GM10266 (cell line): ENCODE measurements around the gene TCF4.

ENCODE experiments used
- DNase-seq: peaks from one replicate; pipeline ENCODE4 v3.0.0; 2012; ENCODE audit errors: extremely low spot score
- TF ChIP-seq, protein P1 (sequence below): IDR thresholded peaks from 2 replicates; pipeline ENCODE4 v1.5.1; 2012; ENCODE audit warnings: mild to moderate bottlenecking, low read depth; ENCODE audit not compliant: control insufficient read depth, insufficient read depth; ENCODE audit errors: missing control alignments

Gene TCF4

DNA sequence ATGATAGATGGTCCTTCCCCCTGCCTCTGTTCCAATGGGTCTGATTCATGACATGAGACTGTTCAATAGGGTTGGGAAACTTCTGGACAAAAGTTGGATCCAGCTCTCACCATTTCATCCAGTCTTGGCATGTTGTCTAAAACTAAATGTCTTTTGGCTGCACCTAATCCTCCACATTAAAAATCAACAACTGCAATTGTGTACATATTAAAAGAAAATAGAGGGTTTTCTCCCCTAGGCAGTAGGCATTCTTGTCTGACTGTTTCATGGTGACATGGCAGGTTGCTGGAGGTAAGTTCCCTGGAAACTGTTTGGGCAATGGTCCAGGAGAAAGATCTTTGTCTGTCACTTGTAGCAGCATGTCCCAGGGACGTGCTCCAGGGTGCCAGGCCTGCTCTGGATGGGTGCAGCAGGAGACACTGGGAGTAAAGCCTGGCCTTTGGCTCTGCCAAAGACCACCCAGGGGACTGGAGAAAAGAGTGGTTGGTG lies 135.8 kb downstream of the TCF4 start:
- DNase-seq = no peak
- TF ChIP-seq, protein P1, sequence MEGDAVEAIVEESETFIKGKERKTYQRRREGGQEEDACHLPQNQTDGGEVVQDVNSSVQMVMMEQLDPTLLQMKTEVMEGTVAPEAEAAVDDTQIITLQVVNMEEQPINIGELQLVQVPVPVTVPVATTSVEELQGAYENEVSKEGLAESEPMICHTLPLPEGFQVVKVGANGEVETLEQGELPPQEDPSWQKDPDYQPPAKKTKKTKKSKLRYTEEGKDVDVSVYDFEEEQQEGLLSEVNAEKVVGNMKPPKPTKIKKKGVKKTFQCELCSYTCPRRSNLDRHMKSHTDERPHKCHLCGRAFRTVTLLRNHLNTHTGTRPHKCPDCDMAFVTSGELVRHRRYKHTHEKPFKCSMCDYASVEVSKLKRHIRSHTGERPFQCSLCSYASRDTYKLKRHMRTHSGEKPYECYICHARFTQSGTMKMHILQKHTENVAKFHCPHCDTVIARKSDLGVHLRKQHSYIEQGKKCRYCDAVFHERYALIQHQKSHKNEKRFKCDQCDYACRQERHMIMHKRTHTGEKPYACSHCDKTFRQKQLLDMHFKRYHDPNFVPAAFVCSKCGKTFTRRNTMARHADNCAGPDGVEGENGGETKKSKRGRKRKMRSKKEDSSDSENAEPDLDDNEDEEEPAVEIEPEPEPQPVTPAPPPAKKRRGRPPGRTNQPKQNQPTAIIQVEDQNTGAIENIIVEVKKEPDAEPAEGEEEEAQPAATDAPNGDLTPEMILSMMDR = no peak

DNA sequence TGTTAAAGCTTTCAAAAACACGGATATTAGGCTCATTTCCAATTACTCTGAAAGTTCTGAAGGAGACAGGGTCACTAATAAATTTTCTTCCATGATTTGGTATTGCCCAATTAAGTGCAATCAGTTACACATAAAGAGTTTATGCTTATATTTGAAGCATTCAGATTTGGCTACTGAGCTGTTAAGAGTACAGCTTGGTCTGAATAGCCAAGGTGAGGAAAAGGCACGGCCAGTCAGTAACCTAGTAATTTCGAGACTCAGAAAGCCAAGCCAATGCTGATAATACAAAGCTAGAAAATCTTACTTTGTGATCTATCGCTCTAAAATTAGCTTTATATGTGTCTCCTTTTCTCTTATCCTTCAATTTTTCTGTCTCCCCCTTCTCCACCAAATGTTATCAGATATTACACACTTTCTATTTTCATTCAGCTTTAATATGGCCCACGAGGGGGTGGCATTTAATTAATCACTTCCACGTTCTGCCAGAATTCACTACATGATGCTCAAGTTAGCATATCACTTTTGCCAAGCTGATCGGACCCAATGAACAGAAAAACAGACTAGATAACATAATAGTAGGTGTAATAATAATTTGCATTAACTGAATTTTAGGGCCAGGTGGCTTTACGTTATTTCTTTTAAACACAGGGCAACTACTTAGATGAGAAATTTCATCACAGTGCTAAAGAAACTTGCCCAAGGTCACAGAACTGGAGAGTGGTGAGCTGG lies 138.4 kb downstream of the TCF4 start:
- DNase-seq = no peak
- TF ChIP-seq, protein P1 = no peak

DNA sequence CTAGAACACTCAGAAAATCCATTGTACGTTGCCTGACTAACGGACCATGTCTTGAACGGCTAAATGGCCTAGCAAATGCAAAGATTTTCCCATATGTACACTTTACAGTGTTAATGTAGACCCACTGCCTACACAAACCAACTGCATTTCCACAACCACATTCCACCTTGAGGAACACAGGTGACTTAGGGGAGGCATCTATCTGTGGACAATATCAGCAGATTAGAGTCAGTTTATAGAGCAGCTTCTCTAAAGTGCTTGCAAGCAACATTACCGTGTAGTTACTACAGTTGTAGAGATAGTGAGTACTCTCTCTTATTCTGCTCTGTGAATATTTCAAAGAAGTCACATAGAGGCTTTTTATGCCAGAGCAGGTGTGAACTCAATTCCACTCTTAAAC lies 139.6 kb downstream of the TCF4 start:
- TF ChIP-seq, protein P1 = no peak
- no peak for DNase-seq

DNA sequence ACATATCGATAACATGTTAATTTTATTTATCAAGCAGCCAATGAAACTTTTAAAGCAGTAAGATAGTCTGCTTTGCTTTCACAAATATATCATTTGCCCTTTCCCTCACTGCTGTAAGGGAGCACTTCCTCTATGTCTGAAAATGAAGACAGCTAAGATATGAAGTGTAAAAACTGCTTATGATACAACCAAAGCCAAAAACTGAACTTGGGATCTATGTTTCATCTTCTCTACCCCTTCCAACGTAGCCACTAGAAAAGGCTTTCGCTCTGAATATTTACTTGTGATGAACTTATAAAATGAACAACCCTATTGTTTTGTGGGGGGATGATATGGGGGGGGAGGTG lies 140.3 kb downstream of the TCF4 start:
- no peak for DNase-seq
- TF ChIP-seq, protein P1 = no peak

DNA sequence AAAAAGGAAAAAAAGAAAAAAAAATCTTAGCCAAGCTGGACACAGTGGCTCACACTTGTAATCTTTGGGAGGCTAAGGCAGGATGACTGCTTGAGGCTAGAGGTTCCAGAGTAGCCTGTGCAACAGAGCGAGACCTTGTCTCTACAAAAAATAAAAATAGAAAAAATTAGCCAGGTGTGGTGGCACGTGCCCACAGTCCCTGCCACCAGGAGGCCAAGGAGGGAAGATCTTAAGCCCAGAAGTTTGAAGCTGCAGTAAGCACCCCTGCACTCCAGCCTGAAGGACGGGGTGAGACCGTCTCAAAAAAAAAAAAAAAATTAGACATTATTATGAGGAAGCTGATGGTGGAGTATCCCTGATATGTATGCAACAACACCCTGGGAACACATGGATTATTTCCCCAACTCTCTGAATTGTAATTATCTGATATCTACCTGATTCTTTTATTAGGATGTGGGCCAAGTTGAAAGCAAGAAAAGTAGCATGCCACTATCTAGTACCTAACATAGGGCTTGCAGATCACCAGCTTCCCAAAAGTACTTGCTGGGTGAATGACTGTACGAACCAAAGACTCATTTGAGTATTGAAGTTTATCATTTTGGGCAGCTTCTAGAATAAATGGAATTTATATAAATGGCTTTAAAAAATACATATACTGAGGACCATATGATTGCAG lies 140.9 kb downstream of the TCF4 start:
- TF ChIP-seq, protein P1 = no peak
- no peak for DNase-seq

DNA sequence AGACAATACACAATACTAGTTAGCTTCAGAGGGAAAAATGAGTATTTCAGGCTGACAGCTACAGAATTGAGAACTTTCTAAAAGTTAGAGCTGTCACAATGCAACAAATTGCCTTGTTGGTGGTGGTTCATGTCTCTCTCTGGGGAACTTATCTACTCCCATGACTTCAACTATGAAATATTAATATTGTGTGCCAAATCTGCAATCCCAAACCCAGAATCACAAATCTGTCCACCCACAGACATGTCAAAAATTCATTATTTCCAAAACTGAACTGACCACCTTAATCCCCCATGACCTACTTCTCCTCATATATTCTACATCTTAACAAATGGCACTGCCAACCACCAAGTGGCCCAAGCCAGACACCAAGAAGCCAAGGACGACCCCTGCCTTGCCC lies 143.5 kb downstream of the TCF4 start:
- TF ChIP-seq, protein P1 = no peak
- no peak for DNase-seq

DNA sequence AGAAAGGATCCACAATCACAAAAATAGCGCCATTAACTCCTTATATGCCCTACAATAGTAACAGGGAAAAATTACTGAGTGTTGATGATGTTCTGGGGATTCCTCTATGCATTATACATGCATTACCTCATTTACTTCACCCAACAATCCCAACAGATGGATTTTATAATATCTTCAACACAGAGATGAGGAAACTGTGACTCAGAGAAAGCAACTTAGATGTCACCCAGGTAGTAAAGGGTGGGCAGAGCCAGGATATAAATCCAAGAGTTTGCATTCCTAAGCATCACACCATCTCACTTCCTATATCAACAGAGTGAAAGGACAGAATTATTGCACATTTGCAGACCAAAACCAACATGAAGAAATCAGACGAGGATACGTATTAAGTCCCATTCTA lies 144.2 kb downstream of the TCF4 start:
- TF ChIP-seq, protein P1 = no peak
- no peak for DNase-seq
